ENCODE results near the gene FAM107B. TPM values are rescaled to one million over a fixed set of nuclear protein-coding genes. Genes with fewer than 3 reads are reported as not detected.

The FAM107B gene
- total and polyA plus RNA-seq, 10 of the 15 experiments (the other 5 are each of a cell fraction or from before 2014, with no cell fraction given), result 22.9 to 162 (median 86.6) TPM

GRCh38 chr10:14701466-14701865 lies 73.2 kb downstream of the FAM107B start:
- FAIRE-seq, result no peak
- Histone ChIP-seq H2AFZ (ENCODE audit: control insufficient read depth, low read depth, low read length) (no peak overlapping the region), H3K4me3 (no peak overlapping the region), H3K4me2 (ENCODE audit: control insufficient read depth, insufficient read depth) (no peak overlapping the region), H3K36me3 (ENCODE audit: control insufficient read depth in 2 of 2, insufficient read depth in 2 of 2, low read length in 1 of 2) (no peaks in the 10 kb centered on the region), H3K9me3 (replicated peaks; ENCODE audit: control insufficient read depth, insufficient read depth, low read length) (no peaks in the 10 kb centered on the region; the same call in 2 of the 3 replicates), H3K4me1 (ENCODE audit: control insufficient read depth, insufficient read depth, low read length) (peaks cover 5% of the 10 kb centered on the region; the same call in 1 of the 2 replicates), H3K27ac (ENCODE audit: control insufficient read depth, insufficient read depth) (no peak overlapping the region), H3K79me2 (ENCODE audit: control insufficient read depth, insufficient read depth, low read length) (no peaks in the 10 kb centered on the region), H4K20me1 (ENCODE audit: control insufficient read depth, insufficient read depth) (no peaks in the 10 kb centered on the region), H3K9ac (ENCODE audit: control insufficient read depth, insufficient read depth, low read length) (no peak overlapping the region), H3K27me3 (replicated peaks in 1 of 2; ENCODE audit: control insufficient read depth in 2 of 2, insufficient read depth in 2 of 2, low read length in 1 of 2) (no peaks in the 10 kb centered on the region)
- WGBS (ENCODE audit: insufficient coverage, insufficient replicate concordance, low lambda C conversion rate, missing lambda C conversion rate), result 52% methylated on average over 7 of the region's 7 CpGs
- ATAC-seq, result no peak
- POLR2A ChIA-PET, result no interaction called here
- in situ Hi-C loops (cut with MboI) (no loop called here), intact Hi-C loops (cut with micrococcal nuclease; ENCODE audit: unreplicated experiment) (no loop called here)
- CTCF ChIA-PET, result no interaction called here
- SMC1A ChIA-PET (ENCODE audit: uncharacterized antibody, unreplicated experiment), result interaction anchor here (0.9 to 2.5 kb wide), 4 partner anchors 13 to 121 kb away, joined by 3 to 9 read pairs (median 4); no protein-coding TSS in a partner anchor
- no TSS peak for BruUV-seq (replicated peaks)
- TF ChIP-seq BMI1 (IDR thresholded peaks at IDR 0.05; ENCODE audit: borderline replicate concordance), result no peak
- no peak for TF ChIP-seq FOXK2 (IDR thresholded peaks at IDR 0.05)
- TF ChIP-seq TAF1 (IDR thresholded peaks at IDR 0.05; ENCODE audit: borderline replicate concordance, low read depth, low read length), result no peak
- no peak for TF ChIP-seq JUND (IDR thresholded peaks at IDR 0.05; ENCODE audit: low read depth, low read length)
- no peak for TF ChIP-seq SREBF2 (IDR thresholded peaks at IDR 0.05; ENCODE audit: low read length)
- TF ChIP-seq PAX5 (IDR thresholded peaks at IDR 0.05; ENCODE audit: borderline replicate concordance, low read depth, low read length), result no peak
- TF ChIP-seq EP300 (IDR thresholded peaks at IDR 0.05; ENCODE audit: borderline replicate concordance in 1 of 2, control insufficient read depth in 1 of 2, low read depth in 2 of 2, low read length in 2 of 2), result no peak
- TF ChIP-seq MYB (IDR thresholded peaks at IDR 0.05; ENCODE audit: borderline replicate concordance, low read depth, low read length), result no peak
- no peak for TF ChIP-seq KLF5 (IDR thresholded peaks at IDR 0.05; ENCODE audit: partially characterized antibody)
- no peak for TF ChIP-seq KAT2A (conservative IDR thresholded peaks at IDR 0.05; ENCODE audit: control insufficient read depth, low read depth, low read length)
- TF ChIP-seq CBFB (IDR thresholded peaks at IDR 0.05; ENCODE audit: low read depth), result no peak
- TF ChIP-seq, protein P1, sequence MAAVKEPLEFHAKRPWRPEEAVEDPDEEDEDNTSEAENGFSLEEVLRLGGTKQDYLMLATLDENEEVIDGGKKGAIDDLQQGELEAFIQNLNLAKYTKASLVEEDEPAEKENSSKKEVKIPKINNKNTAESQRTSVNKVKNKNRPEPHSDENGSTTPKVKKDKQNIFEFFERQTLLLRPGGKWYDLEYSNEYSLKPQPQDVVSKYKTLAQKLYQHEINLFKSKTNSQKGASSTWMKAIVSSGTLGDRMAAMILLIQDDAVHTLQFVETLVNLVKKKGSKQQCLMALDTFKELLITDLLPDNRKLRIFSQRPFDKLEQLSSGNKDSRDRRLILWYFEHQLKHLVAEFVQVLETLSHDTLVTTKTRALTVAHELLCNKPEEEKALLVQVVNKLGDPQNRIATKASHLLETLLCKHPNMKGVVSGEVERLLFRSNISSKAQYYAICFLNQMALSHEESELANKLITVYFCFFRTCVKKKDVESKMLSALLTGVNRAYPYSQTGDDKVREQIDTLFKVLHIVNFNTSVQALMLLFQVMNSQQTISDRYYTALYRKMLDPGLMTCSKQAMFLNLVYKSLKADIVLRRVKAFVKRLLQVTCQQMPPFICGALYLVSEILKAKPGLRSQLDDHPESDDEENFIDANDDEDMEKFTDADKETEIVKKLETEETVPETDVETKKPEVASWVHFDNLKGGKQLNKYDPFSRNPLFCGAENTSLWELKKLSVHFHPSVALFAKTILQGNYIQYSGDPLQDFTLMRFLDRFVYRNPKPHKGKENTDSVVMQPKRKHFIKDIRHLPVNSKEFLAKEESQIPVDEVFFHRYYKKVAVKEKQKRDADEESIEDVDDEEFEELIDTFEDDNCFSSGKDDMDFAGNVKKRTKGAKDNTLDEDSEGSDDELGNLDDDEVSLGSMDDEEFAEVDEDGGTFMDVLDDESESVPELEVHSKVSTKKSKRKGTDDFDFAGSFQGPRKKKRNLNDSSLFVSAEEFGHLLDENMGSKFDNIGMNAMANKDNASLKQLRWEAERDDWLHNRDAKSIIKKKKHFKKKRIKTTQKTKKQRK (IDR thresholded peaks at IDR 0.05; ENCODE audit: low read depth, low read length), result no peak
- TF ChIP-seq RUNX3 (IDR thresholded peaks at IDR 0.05; ENCODE audit: low read length), result no peak
- no peak for TF ChIP-seq ZNF384 (IDR thresholded peaks at IDR 0.05; ENCODE audit: borderline replicate concordance, low read depth, low read length)
- no peak for TF ChIP-seq FOXM1 (IDR thresholded peaks at IDR 0.05; ENCODE audit: low read depth, low read length)
- no peak for TF ChIP-seq STAT3 (IDR thresholded peaks at IDR 0.05; ENCODE audit: low read depth, low read length)
- no peak for TF ChIP-seq YBX1 (IDR thresholded peaks at IDR 0.05)
- no peak for TF ChIP-seq MTA2 (IDR thresholded peaks at IDR 0.05; ENCODE audit: low read depth)
- no peak for TF ChIP-seq RFX5 (IDR thresholded peaks at IDR 0.05; ENCODE audit: low read depth, low read length)
- RAD21 ChIA-PET (ENCODE audit: unreplicated experiment), result no interaction called here
- no peak for DNase-seq (ENCODE audit: low read depth, low spot score)

Data from GM12878 (cell line).